ENCODE measurements around the gene ATXN2.
"Not testable (repeated sequence)": the region's sequence is repeated elsewhere in the genome, so short reads cannot be mapped to it uniquely, and the experiment has no call there.

The ATXN2 gene

GRCh38 chr12:111590552-111590951 lies 8.6 kb downstream of the ATXN2 start:
- no peaks in the 10 kb centered on the region for H3K27me3 ChIP-seq
- H3K36me3 ChIP-seq: peaks cover 4% of the 10 kb centered on the region; the same call in 1 of the 2 replicates
- no peak for DNase-seq
- no peaks in the 10 kb centered on the region for H3K4me1 ChIP-seq
- TF ChIP-seq CTCF (IDR thresholded peaks at IDR 0.05; ENCODE audit: low read depth, low read length): no peak
- H3K9me3 ChIP-seq: no peaks in the 10 kb centered on the region
- no peak overlapping the region for H3K4me3 ChIP-seq (ENCODE audit: low read depth, low read length)

- no peak for DNase-seq
- Histone ChIP-seq H3K4me1 (no peaks in the 10 kb centered on the region), H3K36me3 (peaks cover 4% of the 10 kb centered on the region; the same call in 1 of the 2 replicates), H3K27me3 (no peaks in the 10 kb centered on the region), H3K4me3 (ENCODE audit: low read depth, low read length) (no peak overlapping the region), H3K9me3 (no peaks in the 10 kb centered on the region)
- no peak for TF ChIP-seq CTCF (IDR thresholded peaks at IDR 0.05; ENCODE audit: low read depth, low read length)
Measured at GRCh38 chr12:111589601-111590000, 9.5 kb downstream of the ATXN2 start.

- Histone ChIP-seq H3K36me3 (peaks cover 4% of the 10 kb centered on the region; the same call in 1 of the 2 replicates), H3K4me3 (ENCODE audit: low read depth, low read length) (no peak overlapping the region), H3K27me3 (no peaks in the 10 kb centered on the region), H3K4me1 (no peaks in the 10 kb centered on the region), H3K9me3 (no peaks in the 10 kb centered on the region)
- DNase-seq: no peak
- TF ChIP-seq CTCF (IDR thresholded peaks at IDR 0.05; ENCODE audit: low read depth, low read length): no peak
Measured at GRCh38 chr12:111588010-111588409, 11.1 kb downstream of the ATXN2 start.

- no peaks in the 10 kb centered on the region for H3K9me3 ChIP-seq
- H3K36me3 ChIP-seq: peaks cover 4% of the 10 kb centered on the region; the same call in 1 of the 2 replicates
- no peak for TF ChIP-seq CTCF (IDR thresholded peaks at IDR 0.05; ENCODE audit: low read depth, low read length)
- no peak for DNase-seq
- no peaks in the 10 kb centered on the region for H3K27me3 ChIP-seq
- no peaks in the 10 kb centered on the region for H3K4me1 ChIP-seq
- H3K4me3 ChIP-seq (ENCODE audit: low read depth, low read length): no peak overlapping the region
Measured at GRCh38 chr12:111586986-111587385, 12.1 kb downstream of the ATXN2 start.

- no peak for DNase-seq
- no peak overlapping the region for H3K4me3 ChIP-seq (ENCODE audit: low read depth, low read length)
- TF ChIP-seq CTCF (IDR thresholded peaks at IDR 0.05; ENCODE audit: low read depth, low read length): no peak
- H3K27me3 ChIP-seq: no peaks in the 10 kb centered on the region
- no peaks in the 10 kb centered on the region for H3K4me1 ChIP-seq
- no peaks in the 10 kb centered on the region for H3K9me3 ChIP-seq
- H3K36me3 ChIP-seq: peaks cover 4% of the 10 kb centered on the region; the same call in 1 of the 2 replicates
Measured at GRCh38 chr12:111585690-111586089, 13.4 kb downstream of the ATXN2 start.

GRCh38 chr12:111584959-111585358 lies 14.2 kb downstream of the ATXN2 start:
- peaks cover 6% of the 10 kb centered on the region for H3K36me3 ChIP-seq
- DNase-seq: no peak
- TF ChIP-seq CTCF (IDR thresholded peaks at IDR 0.05; ENCODE audit: low read depth, low read length): no peak
- H3K9me3 ChIP-seq: no peaks in the 10 kb centered on the region
- no peak overlapping the region for H3K4me3 ChIP-seq (ENCODE audit: low read depth, low read length)
- H3K27me3 ChIP-seq: no peaks in the 10 kb centered on the region
- no peaks in the 10 kb centered on the region for H3K4me1 ChIP-seq

GRCh38 chr12:111583506-111583905 lies 15.6 kb downstream of the ATXN2 start:
- H3K27me3 ChIP-seq; H3K4me1 ChIP-seq; H3K36me3 ChIP-seq; H3K4me3 ChIP-seq (ENCODE audit: low read depth, low read length); DNase-seq; H3K9me3 ChIP-seq: not testable (repeated sequence)

Data from BE2C (cell line).